Measurements from ENCODE around the gene PREX1. TPM values are rescaled to one million over a fixed set of nuclear protein-coding genes. Genes with fewer than 3 reads are reported as not detected.

PREX1 gene
- total RNA-seq, 1 experiment from 2014 or later, result 0.10 TPM

DNA sequence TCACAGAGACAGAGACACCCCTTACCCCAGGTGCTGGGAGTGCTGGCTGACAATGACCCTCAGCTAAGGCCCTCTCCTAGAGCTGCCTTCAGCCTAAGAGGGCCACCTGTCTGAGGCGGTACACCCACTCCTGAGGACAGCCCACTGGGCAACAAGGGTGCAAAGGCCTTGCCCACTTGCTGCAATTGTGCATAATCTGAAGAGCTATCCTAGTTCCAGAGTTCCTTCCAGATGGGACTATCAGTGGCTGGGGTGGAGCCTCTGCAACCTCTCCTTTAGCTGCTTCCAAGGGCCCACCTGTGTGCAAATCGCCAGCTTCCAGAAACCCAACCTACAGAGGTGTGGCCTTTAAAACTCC, 87.5 kb downstream of the PREX1 start:
- no peak for DNase-seq (ENCODE audit: extremely low read depth, low read depth)

DNA sequence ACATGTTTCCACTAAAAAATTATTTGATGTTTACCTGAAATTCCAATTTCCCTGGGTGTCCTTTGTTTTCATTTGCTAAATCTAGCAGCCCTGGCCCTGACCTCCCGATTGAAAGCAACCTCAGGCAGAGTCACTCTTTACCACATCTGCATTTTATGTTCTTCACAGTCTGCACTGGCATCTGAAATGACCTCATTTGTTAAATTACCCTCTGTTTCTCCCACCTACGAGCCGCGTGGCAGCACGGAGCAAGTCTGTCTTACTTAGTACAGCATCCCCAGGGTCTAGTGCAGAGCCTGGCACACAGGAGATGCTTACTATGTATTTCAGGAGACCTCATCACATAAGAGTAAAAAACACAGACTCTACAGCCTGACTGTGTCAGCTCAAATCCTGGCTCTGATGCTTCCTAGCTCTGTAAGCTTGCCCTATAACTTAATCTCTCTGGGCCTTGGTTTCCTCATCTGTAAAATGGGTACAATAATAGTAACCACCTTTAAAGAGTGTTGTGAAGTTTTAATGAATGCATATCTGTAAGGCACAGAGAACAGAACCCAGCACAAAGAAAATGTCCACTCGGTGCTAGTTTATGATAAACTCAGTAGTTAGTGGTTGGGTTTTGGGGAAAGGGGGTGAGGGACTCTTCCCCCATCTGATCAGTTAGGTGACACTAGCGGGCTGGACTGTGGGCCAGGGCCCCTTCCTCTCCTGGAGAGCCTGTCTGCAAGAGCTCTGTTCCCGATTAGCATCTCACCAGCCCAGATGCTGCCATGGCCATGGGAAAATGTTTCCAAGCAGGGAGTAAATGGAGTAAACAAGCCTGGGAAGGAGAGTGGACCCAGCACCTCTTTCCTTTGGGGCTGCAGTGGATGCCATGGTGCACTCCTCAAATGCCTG, 88.2 kb downstream of the PREX1 start:
- DNase-seq (ENCODE audit: extremely low read depth, low read depth), result no peak

DNA sequence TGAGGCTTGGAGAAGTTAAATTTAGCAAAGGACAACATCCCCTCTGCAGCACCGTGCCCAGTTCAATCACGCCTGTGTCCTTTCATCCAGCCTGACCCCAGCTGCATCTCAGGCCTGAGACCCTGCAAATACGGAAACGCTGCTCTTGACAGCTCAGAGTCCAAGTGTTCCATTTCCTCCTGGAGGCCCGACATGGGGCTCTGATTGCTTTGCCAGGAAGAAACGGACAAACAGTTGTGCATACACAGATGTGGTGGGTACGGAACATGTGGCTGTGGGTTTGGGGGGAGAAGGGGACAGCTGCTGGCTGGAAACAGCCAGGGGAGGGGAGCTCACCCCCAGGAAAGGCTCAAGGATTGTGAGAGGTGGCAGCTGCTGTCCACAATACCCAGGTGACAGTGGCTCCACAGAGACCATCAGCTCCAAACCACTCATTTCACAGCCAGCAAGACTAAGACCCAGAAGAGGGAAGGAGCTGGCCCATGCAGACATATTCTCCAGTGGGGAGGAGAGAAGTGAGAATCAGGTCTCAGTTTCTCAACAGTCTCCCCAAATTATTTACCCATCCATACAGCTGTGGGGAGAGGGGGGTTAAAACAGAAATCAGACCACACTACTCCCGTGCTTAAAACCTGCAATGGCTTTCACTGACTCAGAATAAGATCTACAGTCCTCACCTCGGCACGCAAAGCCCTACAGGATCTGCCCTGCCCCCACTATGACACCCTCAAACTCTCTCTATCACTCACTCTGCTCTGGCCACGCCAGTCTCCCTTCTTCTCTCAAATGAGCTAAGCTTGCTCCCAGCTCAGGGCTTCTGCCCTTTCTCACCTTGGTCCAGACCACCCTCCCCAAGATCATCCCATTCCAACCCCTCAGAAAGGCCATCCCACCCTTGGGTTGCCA, 89.1 kb downstream of the PREX1 start:
- no peak for DNase-seq (ENCODE audit: extremely low read depth, low read depth)

DNA sequence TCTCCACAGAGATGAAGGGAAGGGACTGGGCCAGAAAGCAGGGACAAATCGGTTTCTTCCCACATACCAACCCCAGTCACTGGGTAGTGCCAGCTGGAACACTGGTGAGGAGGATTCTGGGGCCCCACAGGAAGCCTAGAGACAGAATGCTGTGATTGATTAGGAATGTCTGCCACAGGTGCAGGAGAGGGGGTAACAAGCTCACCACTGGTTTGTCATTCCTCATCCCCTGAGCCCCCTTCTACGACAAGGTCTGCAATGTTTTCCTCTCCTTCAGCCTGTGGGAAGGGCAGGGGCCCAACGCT, 89.8 kb downstream of the PREX1 start:
- no peak for DNase-seq (ENCODE audit: extremely low read depth, low read depth)

DNA sequence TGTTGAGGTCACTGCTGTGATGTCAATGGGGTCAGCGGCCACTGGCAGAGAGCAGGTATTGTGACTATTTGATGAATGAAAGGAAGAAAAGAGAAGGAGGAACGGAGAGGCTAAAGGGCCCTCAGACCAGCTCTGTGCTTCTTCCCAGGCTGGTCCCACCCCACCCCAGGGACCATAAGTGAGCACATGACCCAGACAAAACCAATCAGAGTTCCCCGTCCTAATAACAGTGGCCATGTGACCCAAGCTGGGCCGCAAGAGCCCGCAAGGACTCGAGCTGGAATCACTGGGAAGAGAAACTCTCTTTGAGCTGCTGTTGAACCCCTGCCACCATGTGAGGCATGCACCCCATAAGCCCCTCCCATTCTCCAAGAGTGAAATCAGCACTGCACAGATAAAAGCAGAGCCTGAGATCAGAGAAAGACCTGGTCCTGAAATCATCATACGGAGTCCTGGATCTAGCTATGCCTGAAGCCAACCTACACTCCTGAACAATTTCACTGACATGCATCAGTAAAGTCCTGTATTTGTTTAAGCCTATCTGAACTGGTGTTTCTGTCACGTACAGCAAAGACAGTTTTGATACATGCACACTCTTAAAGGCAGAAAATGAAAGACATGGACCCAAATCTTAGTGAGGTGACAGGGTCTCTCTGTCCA, 90.2 kb downstream of the PREX1 start:
- no peak for DNase-seq (ENCODE audit: extremely low read depth, low read depth)

DNA sequence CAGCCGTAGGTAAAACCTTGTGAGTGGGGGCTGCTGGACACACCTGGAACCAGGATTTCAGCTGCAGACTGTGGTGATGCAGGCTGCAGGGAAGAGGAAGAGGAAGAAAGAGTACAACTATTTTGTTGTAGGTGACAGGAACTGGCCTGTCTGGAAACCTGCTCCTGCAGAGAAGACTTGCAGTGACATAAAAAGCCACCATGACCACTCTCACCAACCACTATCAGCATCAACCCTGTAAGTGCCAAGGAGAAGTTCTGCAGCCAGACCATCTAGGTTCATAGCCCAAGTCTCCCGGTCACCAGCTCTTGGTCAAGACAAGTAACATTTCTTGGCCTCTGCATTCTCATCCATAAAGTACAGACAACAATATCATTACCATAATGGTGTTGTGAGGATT, 91.2 kb downstream of the PREX1 start:
- DNase-seq (ENCODE audit: extremely low read depth, low read depth), result no peak

DNA sequence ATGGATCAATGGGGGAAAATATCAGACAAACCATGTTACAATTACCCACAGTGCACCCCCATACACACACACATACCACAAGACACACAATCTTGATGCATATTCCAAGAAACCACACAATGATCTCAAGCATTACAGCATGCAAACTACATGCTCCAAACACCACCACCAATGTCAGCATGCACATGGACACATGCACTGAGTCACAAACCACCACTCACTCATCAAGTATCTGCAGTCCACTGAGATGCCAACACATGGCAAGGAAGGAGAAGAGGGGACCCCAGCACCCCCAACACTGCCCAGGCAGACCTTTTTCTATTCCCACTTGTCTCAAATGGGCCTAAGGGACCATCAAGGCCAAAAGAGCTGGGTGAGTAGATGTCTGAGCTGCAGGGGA, 91.6 kb downstream of the PREX1 start:
- no peak for DNase-seq (ENCODE audit: extremely low read depth, low read depth)

DNA sequence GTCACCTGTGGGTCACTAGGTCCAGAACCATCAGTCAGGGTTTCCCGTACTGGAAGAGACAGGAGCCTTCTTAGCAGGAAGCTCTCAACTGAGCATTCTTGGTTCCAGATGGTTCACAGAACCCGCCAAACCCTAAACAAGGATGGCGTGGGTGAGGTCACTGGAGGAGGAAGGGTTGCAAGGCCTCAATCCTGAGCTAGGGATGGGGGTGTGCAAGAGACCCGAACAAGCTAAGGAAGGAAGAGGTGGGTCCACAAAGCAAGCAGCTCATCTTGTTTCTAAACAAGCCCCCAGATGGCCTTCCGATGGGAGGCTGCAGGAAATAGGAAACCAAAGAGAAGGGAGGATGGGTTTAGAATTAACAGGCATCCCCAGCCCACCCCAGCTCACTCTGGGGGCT, 92.7 kb downstream of the PREX1 start:
- DNase-seq (ENCODE audit: extremely low read depth, low read depth), result no peak

DNA sequence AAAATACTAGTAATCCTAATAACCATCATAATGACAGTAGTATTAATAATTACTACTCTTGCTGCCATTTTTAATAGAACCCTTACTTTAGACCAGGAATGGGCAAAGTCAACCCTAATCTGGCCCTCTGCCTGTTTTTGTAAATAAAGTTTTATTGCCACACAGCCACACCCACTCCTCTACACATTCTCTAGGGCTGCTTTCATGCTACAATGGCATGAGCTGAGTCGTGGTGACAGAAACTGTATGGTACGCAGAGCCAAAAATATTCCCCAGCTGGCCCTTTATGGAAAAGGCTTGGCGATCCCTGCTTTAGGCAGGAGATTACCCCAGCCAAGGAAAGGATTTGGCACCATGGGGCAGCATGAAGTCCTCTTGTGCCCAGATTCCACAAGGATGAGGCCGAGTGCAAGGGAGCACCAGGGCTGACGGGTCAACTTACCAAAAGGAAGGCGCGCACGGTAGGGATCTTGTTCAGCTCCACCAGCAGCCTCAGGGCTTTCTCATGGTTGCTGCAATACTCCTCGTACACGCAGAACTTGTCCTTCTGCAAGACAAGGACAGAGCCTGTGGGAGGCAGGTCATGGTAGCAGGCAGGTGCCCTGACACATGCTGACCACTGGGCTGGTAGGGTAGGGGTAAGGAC, 93.6 kb downstream of the PREX1 start:
- DNase-seq (ENCODE audit: extremely low read depth, low read depth), result no peak

DNA sequence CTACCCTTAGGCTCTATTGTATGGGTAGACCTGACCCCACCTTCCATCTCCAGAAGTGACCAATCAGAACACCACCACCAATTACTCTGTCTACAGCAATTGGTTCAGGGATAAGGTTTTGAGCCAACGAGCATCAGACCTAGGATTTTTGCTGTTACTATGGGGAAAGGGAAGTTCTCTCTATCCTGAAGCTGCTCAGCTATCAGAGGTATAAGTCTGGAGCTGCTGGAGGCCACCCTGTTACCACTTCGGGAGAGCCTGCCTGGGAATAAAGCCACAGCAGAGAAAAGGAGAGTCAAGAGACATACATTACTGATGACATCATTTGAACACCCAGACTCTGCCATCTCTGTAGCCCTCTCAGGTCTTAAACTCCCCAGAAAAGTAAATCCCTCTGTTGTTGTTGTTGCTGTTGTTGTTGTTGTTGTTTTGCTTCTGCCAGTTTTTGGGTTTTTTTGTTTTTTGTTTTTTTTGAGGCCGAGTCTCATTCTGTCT, 94.5 kb downstream of the PREX1 start:
- no peak for DNase-seq (ENCODE audit: extremely low read depth, low read depth)

DNA sequence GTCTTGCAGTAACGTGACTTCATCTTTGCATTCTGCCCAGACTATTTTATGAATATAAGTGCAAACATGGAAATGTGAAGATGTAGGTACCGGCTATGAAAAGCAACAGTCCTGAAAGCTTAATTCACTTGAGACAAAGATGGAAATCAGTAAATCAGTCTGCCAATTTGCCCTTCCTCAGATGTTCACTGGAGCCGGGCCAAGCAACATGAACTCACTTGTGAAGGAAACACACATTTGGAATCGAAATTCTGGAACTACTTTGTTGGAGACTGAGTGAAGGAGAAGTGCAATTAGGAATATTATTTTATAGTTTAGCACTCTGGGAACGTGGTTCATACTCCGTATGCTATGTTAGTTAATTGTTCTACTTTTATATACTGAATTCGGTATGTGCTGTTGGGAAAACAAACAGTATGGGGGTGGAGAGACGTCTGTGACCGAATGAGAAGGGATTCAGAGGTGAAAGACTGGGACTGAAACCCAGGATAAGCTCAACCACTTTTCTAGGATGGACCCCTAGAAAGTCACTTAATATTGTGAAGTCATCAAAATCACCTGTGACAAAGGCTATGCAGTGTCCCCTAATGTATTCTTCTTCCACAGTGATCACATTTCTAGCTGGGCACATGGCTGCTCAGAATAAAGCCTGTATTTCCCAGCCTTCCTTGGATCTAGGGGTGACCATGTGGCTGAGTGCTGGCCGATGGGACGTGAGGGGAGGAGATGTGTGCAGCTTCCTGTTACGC, 95.5 kb downstream of the PREX1 start:
- DNase-seq (ENCODE audit: extremely low read depth, low read depth), result no peak

DNA sequence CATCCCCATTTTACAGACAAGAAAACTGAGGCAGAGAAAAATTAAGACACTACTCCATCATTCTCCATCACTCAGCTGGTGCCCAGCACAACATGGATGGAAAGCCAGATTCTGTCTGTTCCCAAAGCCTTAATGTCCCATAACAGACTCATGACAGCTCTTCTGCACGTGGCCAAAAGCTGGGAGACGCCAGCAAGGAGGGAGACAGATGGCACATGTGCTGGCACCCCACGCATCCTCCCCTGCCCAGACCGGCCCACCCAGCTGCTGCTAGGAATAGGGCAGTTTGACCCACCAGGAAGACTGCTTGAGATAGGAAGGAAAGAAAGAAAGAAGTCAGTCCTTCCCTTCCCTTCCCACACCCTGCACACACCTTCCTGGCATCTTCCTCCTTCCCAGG, 96.3 kb downstream of the PREX1 start:
- no peak for DNase-seq (ENCODE audit: extremely low read depth, low read depth)

DNA sequence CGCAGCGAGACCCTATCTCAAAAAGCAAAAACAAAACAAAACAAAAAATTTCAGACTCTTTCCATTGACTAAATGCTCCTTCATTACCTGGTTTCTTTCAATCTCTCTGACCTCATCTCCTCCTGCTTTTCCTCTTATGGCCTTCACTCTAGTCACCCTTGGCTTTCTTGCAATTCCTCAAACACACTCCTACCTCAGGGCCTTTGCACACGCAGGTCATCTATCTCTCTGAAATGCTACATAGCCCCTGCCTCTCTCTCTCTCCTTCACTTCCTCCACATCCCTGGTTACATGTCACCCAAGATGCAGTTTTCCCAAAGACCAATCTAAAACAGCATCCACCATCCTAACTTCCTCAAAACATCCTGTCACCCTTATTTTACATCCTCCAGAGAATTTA, 96.8 kb downstream of the PREX1 start:
- DNase-seq (ENCODE audit: extremely low read depth, low read depth), result no peak

DNA sequence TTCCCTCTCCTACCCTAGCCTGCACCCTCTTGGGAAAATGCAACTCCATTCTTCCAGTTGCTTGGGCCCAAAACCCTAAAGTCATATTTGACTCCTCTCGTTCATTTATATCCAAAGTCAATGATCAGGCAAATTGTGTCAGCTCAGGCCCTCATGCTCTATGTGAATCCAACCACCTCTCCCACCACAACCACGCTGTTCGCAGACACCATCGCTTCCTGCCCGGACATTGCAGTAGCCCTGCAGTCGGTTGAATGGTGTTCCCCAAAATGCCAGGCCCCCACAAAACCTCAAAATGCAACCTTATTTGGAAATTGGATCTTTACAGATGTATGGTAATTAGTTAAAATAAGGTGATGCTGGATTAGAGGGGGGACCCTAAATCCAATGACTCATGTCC, 98.3 kb downstream of the PREX1 start:
- DNase-seq (ENCODE audit: extremely low read depth, low read depth), result no peak

DNA sequence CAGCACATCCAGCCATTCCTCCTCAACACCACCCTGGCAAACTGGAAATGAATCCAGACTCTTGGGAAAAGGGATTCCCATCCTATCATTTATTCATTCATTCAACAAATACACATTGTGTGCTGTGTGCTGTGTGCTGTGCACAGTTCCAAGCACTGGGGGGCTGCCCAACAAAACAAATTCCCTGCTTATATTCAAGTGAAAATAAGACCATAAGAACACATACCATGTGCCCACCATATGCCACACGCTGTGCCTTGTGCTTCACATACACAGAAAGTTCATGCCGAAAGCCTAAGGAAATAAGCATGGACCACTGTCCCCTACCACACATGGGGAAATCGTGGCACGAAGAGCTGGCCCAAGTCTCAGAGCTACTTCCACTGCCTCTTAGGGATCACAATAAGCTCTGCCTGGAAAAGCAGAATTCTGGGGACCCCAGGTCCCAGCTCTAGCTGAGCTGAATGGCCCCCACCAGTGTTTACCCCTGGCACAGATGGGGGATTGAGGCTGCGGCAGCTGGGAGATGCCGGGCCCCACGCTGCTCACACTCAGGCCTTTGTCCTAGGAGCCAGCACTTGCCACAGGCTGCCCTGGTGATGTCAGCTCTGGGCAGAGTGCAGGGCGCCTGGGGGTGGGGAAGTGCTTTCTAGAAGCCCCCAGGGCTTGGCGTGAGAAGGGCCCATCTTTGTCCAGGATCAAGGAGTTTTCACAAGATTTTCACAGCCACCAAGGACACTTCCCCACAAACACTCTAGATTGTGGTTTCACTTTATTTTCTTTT, 99.6 kb downstream of the PREX1 start:
- DNase-seq (ENCODE audit: extremely low read depth, low read depth), result no peak

DNA sequence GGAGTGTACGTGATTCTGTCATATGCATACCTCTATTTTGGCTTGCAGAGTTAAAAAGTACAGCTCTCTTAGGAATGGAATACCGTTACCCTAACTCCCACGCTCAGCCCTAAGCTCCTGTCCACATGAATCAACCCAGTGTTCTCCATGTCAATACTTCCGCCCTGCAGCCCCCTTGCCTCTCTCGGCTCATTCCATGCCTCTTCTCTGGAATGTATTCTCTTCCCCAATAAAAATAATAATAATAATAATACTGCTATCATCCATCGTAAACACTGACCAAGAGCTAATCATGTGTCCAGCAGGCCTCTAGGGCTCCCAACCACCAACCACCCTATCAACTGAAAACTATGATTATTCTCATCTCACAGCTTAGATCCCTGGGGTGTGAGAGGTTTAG, 100.6 kb downstream of the PREX1 start:
- no peak for DNase-seq (ENCODE audit: extremely low read depth, low read depth)

DNA sequence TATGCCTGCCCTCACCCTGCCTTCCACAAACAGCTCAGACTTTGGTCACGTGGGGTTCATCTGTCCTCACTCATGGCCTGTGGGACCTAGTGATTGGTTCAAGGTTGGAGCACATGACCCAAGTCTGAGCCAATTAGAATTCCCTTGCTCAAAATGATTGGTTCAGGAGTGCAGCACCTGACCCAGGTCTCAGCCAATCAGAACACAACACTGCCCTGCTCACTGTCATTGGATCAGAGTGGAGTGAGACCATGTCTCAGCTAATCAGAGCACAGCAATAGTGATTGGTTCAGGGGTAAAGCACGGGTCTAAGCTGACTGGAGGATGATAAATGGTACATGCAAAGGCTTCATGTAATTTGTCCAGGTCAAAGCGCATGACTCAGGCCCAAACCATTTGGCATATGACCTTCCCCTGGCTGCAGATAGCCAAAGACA, 102.2 kb downstream of the PREX1 start:
- no peak for DNase-seq (ENCODE audit: extremely low read depth, low read depth)

DNA sequence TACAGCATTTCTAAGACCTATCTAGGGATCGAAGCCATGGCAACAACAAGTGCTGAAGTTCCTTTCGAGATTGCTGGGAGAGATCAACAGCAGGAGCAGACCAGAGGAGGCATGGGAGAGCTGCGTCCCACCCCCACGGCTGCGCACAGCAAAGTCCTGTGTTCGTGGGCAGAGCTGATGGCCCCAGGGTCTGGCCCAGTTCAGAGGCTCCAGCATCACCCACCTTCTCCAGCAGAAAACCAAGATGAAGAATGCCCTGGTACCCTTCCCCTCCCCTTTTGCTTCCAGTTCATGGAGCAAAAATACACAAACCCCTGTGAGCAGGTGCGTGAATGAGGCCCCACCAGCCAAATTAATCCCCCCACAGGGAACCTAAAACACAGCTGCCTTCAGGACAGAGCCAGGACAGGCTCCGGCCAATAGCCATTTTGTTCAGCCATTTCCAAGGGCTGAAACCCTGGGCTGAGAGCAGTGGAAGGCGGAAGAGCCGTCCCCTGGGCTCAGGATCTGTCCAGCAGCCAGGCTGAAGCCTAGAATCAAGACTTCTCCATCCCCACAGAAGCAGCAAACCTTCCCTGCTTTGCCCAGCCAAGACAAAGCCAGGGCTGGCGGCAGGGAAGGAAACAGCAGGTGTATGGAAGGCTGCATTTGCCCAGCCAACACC, 102.8 kb downstream of the PREX1 start:
- DNase-seq (ENCODE audit: extremely low read depth, low read depth), result no peak

DNA sequence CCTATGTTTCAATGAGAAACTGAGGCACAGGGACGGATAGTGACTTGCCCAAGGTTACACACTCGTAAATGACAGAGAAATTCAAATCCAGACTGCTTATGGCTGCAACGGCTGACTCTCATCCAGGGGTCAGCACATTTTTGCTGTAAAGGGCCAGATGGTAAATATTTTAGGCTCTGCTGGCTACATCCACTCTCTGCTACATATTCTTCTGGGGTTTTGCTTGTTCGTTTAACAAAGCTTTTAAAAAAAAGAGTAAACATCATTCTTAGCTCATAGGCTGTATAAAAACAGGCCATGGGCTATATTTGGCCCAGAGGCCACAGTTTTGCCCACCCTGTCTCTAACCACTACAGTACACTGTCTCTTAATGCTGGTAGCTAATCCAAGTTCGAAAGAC, 103.4 kb downstream of the PREX1 start:
- no peak for DNase-seq (ENCODE audit: extremely low read depth, low read depth)

Measured in NCI-H460 (cell line).